ENCODE data around the gene UFD1. TPM values are rescaled to one million over a fixed set of nuclear protein-coding genes. Genes with fewer than 3 reads are reported as not detected.

The UFD1 gene
- total and polyA plus RNA-seq, 2 donors (not counting 1 experiment from before 2014, with no cell fraction given) = 41.3 to 86.2 TPM

GRCh38 chr22:19499880-19500242 lies 20.9 kb upstream of the UFD1 start:
- Histone ChIP-seq H3K9me3 (ENCODE audit: control insufficient read depth, insufficient read depth, low read depth, low read length) (no peaks in the 10 kb centered on the region), H3K9ac (ENCODE audit: insufficient read depth, low read length) (no peak overlapping the region), H3K4me3 (replicated peaks in 1 of 4; ENCODE audit: control extremely low read depth in 1 of 4, insufficient read depth in 1 of 4, low read depth in 3 of 4, low read length in 4 of 4) (no peak overlapping the region), H4K20me1 (ENCODE audit: control insufficient read depth, extremely low read depth, insufficient read depth, low read length) (no peaks in the 10 kb centered on the region), H3K27me3 (ENCODE audit: control insufficient read depth, insufficient read depth, low read length) (no peaks in the 10 kb centered on the region), H3K4me2 (ENCODE audit: extremely low read depth, insufficient read depth, low read length) (no peak overlapping the region), H3K79me2 (ENCODE audit: control insufficient read depth, insufficient read depth, low read length) (no peaks in the 10 kb centered on the region), H2AFZ (ENCODE audit: low read length) (no peak overlapping the region), H3K36me3 (ENCODE audit: control insufficient read depth, insufficient read depth, low read length) (peaks cover 1% of the 10 kb centered on the region), H3K27ac (ENCODE audit: insufficient read depth, low read length) (no peak overlapping the region), H3K4me1 (ENCODE audit: control insufficient read depth, extremely low read depth, insufficient read depth, low read length) (peaks cover 3% of the 10 kb centered on the region)
- DNase-seq (ENCODE audit: low read depth in 2 of 2) = no peak
- no peak for TF ChIP-seq EZH2 (IDR thresholded peaks at IDR 0.05; ENCODE audit: low read length, missing control alignments)
- TF ChIP-seq CTCF (conservative IDR thresholded peaks at IDR 0.05 in 1 of 2, IDR thresholded peaks at IDR 0.05 in 1 of 2; ENCODE audit: low read depth in 1 of 2, low read length in 2 of 2) = no peak

- no peak overlapping the region for H2AFZ ChIP-seq (ENCODE audit: low read length)
- no peaks in the 10 kb centered on the region for H3K27me3 ChIP-seq (ENCODE audit: control insufficient read depth, insufficient read depth, low read length)
- peaks cover 3% of the 10 kb centered on the region for H3K4me1 ChIP-seq (ENCODE audit: control insufficient read depth, extremely low read depth, insufficient read depth, low read length)
- H3K27ac ChIP-seq (ENCODE audit: insufficient read depth, low read length) = no peak overlapping the region
- no peaks in the 10 kb centered on the region for H4K20me1 ChIP-seq (ENCODE audit: control insufficient read depth, extremely low read depth, insufficient read depth, low read length)
- DNase-seq (ENCODE audit: low read depth in 2 of 2) = no peak
- H3K79me2 ChIP-seq (ENCODE audit: control insufficient read depth, insufficient read depth, low read length) = no peaks in the 10 kb centered on the region
- H3K36me3 ChIP-seq (ENCODE audit: control insufficient read depth, insufficient read depth, low read length) = peaks cover 1% of the 10 kb centered on the region
- TF ChIP-seq EZH2 (IDR thresholded peaks at IDR 0.05; ENCODE audit: low read length, missing control alignments) = no peak
- TF ChIP-seq CTCF (conservative IDR thresholded peaks at IDR 0.05 in 1 of 2, IDR thresholded peaks at IDR 0.05 in 1 of 2; ENCODE audit: low read depth in 1 of 2, low read length in 2 of 2) = no peak
- H3K9me3 ChIP-seq (ENCODE audit: control insufficient read depth, insufficient read depth, low read depth, low read length) = no peaks in the 10 kb centered on the region
- no peak overlapping the region for H3K4me2 ChIP-seq (ENCODE audit: extremely low read depth, insufficient read depth, low read length)
- no peak overlapping the region for H3K4me3 ChIP-seq (replicated peaks in 1 of 4; ENCODE audit: control extremely low read depth in 1 of 4, insufficient read depth in 1 of 4, low read depth in 3 of 4, low read length in 4 of 4)
- H3K9ac ChIP-seq (ENCODE audit: insufficient read depth, low read length) = no peak overlapping the region
Observed at GRCh38 chr22:19499236-19499879, 20.4 kb upstream of the UFD1 start.

GRCh38 chr22:19498866-19499190 lies 19.8 kb upstream of the UFD1 start:
- DNase-seq (ENCODE audit: low read depth in 2 of 2) = no peak
- Histone ChIP-seq H3K79me2 (ENCODE audit: control insufficient read depth, insufficient read depth, low read length) (no peaks in the 10 kb centered on the region), H3K4me3 (replicated peaks in 1 of 4; ENCODE audit: control extremely low read depth in 1 of 4, insufficient read depth in 1 of 4, low read depth in 3 of 4, low read length in 4 of 4) (no peak overlapping the region), H3K9ac (ENCODE audit: insufficient read depth, low read length) (no peak overlapping the region), H3K4me1 (ENCODE audit: control insufficient read depth, extremely low read depth, insufficient read depth, low read length) (peaks cover 3% of the 10 kb centered on the region), H3K27ac (ENCODE audit: insufficient read depth, low read length) (no peak overlapping the region), H2AFZ (ENCODE audit: low read length) (no peak overlapping the region), H3K36me3 (ENCODE audit: control insufficient read depth, insufficient read depth, low read length) (peaks cover 3% of the 10 kb centered on the region), H4K20me1 (ENCODE audit: control insufficient read depth, extremely low read depth, insufficient read depth, low read length) (no peaks in the 10 kb centered on the region), H3K9me3 (ENCODE audit: control insufficient read depth, insufficient read depth, low read depth, low read length) (no peaks in the 10 kb centered on the region), H3K4me2 (ENCODE audit: extremely low read depth, insufficient read depth, low read length) (no peak overlapping the region), H3K27me3 (ENCODE audit: control insufficient read depth, insufficient read depth, low read length) (no peaks in the 10 kb centered on the region)
- TF ChIP-seq CTCF (conservative IDR thresholded peaks at IDR 0.05 in 1 of 2, IDR thresholded peaks at IDR 0.05 in 1 of 2; ENCODE audit: low read depth in 1 of 2, low read length in 2 of 2) (no peak), EZH2 (IDR thresholded peaks at IDR 0.05; ENCODE audit: low read length, missing control alignments) (no peak)

Data from fibroblast of lung (primary cell).